ENCODE measurements around the gene RIC8B.

- TF ChIP-seq CTCF (IDR thresholded peaks at IDR 0.05; ENCODE audit: low read depth, low read length, poor library complexity, severe bottlenecking) (no peak), EZH2phosphoT487 (IDR thresholded peaks at IDR 0.05; ENCODE audit: borderline replicate concordance, low read length) (no peak)
Observed at GRCh38 chr12:106926657-106927056, 152.2 kb downstream of the RIC8B start.
